Keratinocyte (primary cell): ENCODE results near the gene HLA-DPA1.

Experiments used
- CTCF ChIP-seq, 3 experiments: IDR thresholded peaks in 1 of 3; conservative IDR thresholded peaks in 1 of 3; optimal IDR thresholded peaks in 1 of 3; 2 replicates in 2 of 3; 3 replicates in 1 of 3; pipeline versions ENCODE3 to v1.5.1; 2011; ENCODE audit warnings: low read length in 3 of 3, mild to moderate bottlenecking in 3 of 3, moderate library complexity in 2 of 3, control low read depth in 1 of 3, inconsistent platforms in 1 of 3; ENCODE audit not compliant: insufficient read depth in 2 of 3; ENCODE audit errors: extremely low read depth in 1 of 3
- EZH2 ChIP-seq: IDR thresholded peaks from one replicate; pipeline ENCODE4 v1.6.1; 2012; ENCODE audit warnings: inconsistent platforms, mild to moderate bottlenecking, low read length, moderate library complexity

- TF ChIP-seq CTCF (optimal IDR thresholded peaks at IDR 0.05 in 1 of 3, IDR thresholded peaks at IDR 0.05 in 1 of 3, conservative IDR thresholded peaks at IDR 0.05 in 1 of 3; ENCODE audit: extremely low read depth in 1 of 3, insufficient read depth in 2 of 3, low read length in 3 of 3) (no peak), EZH2 (no peak)
Observed at GRCh38 chr6:33018904-33019303, 54.5 kb downstream of the HLA-DPA1 start.
